Brain microvascular endothelial cell (primary cell): ENCODE data around the gene SELENOV.

ENCODE experiments used
- DNase-seq: peaks from one replicate; pipeline ENCODE4 v3.0.0-alpha.2; 2020
- H3K27ac ChIP-seq: fragments of 250-450 bp; sonication (Bioruptor Pico); 2 replicates; pipeline ENCODE4 v1.5.1; 2020; ENCODE audit warnings: mild to moderate bottlenecking, moderate library complexity
- H3K27me3 ChIP-seq: fragments of 250-450 bp; sonication (Bioruptor Pico); replicated peaks from 2 replicates; pipeline ENCODE4 v1.5.1; 2020; ENCODE audit warnings: mild to moderate bottlenecking
- H3K36me3 ChIP-seq: fragments of 250-450 bp; sonication (Bioruptor Pico); replicated peaks from 2 replicates; pipeline ENCODE4 v1.5.1; 2020; ENCODE audit warnings: mild to moderate bottlenecking
- H3K4me3 ChIP-seq: 2 replicates; pipeline ENCODE4 v1.5.1; 2011; ENCODE audit warnings: low read depth, mild to moderate bottlenecking, control low read depth, low read length, moderate library complexity
- CTCF ChIP-seq: IDR thresholded peaks from 2 replicates; pipeline ENCODE4 v1.5.1; 2011; ENCODE audit warnings: low read depth, mild to moderate bottlenecking, moderate library complexity, low read length, control low read depth, inconsistent platforms; ENCODE audit errors: missing control alignments
- in situ Hi-C: cut with HindIII; loops from 2 replicates; pipeline ENCODE4 v1.10.0; 2017; ENCODE audit warnings: low sequenced_read_pairs, low pct_ligation_motif_present

Gene SELENOV

GRCh38 chr19:39470724-39471339 lies 44.1 kb upstream of the SELENOV start:
- DNase-seq, result peak; percentile 11
- no peak for TF ChIP-seq CTCF
- Histone ChIP-seq H3K27me3 (no peaks in the 10 kb centered on the region), H3K4me3 (no peak overlapping the region), H3K27ac (no peak overlapping the region), H3K36me3 (peaks cover 93% of the 10 kb centered on the region)
- in situ Hi-C loops, result no loop called here

- in situ Hi-C loops, result no loop called here
- no peak overlapping the region for H3K4me3 ChIP-seq
- no peak for TF ChIP-seq CTCF
These were observed 43.0 kb upstream of the SELENOV start for GRCh38 chr19:39471756-39472536.

GRCh38 chr19:39472746-39473442 lies 42.0 kb upstream of the SELENOV start:
- DNase-seq, result no peak
- no peak for TF ChIP-seq CTCF
- H3K27me3 ChIP-seq, result no peaks in the 10 kb centered on the region
- H3K36me3 ChIP-seq, result peaks cover 87% of the 10 kb centered on the region
- H3K27ac ChIP-seq, result no peak overlapping the region
- in situ Hi-C loops, result no loop called here
- no peak overlapping the region for H3K4me3 ChIP-seq

More at GRCh38 chr19:39471756-39472536, 43.0 kb upstream of the SELENOV start:
- Histone ChIP-seq H3K27ac (no peak overlapping the region), H3K36me3 (peaks cover 94% of the 10 kb centered on the region), H3K27me3 (no peaks in the 10 kb centered on the region)
- DNase-seq, result no peak

GRCh38 chr19:39473443-39473960 lies 41.4 kb upstream of the SELENOV start:
- Histone ChIP-seq H3K27ac (no peak overlapping the region), H3K36me3 (peaks cover 81% of the 10 kb centered on the region), H3K4me3 (no peak overlapping the region), H3K27me3 (no peaks in the 10 kb centered on the region)
- DNase-seq, result no peak
- no peak for TF ChIP-seq CTCF
- in situ Hi-C loops, result no loop called here

GRCh38 chr19:39474139-39474620 lies 40.8 kb upstream of the SELENOV start:
- peak; percentile 18 for DNase-seq
- Histone ChIP-seq H3K27me3 (no peaks in the 10 kb centered on the region), H3K27ac (no peak overlapping the region), H3K4me3 (no peak overlapping the region), H3K36me3 (peaks cover 74% of the 10 kb centered on the region)
- in situ Hi-C loops, result no loop called here
- peak; percentile 94 for TF ChIP-seq CTCF
